ENCODE results near the gene MANEA. TPM values are rescaled to one million over a fixed set of nuclear protein-coding genes. Genes with fewer than 3 reads are reported as not detected.

MANEA gene
- polyA plus RNA-seq, 1 of the 3 experiments (the other 2 are of a cell fraction) = 2.8 TPM

DNA sequence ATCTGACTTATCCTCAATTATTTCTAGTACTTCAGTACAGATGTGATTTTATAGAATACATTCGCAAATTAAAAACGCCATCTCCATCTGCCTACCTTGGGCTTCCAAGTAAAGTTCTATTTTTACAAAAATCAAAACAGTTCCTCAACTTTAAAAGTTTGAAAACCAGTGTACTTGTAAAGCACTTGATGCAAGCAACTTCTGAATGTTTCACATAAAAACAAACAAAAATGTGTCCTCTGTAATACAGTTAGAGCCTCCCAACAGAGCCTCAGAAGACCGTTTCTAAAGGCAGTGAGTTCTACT lies 384 bp upstream of the MANEA start:
- H3K9me3 ChIP-seq = no peaks in the 10 kb centered on the region
- no peaks in the 10 kb centered on the region for H4K20me1 ChIP-seq (ENCODE audit: insufficient read depth)
- ChIA-PET POLR2A (no interaction called here), CTCF (no interaction called here)
- 3% methylated on average over 3 of the region's 3 CpGs for WGBS (ENCODE audit: low lambda C conversion rate)
- TF ChIP-seq TEAD4 (IDR thresholded peaks at IDR 0.05; ENCODE audit: borderline replicate concordance, insufficient read depth) (no peak), SIN3A (IDR thresholded peaks at IDR 0.05; ENCODE audit: borderline replicate concordance, low read depth, low read length) (no peak), EZH2phosphoT487 (IDR thresholded peaks at IDR 0.05; ENCODE audit: borderline replicate concordance, low read depth) (no peak), MEF2A (IDR thresholded peaks at IDR 0.05; ENCODE audit: borderline replicate concordance, low read depth) (no peak)
- TF ChIP-seq, protein P1, sequence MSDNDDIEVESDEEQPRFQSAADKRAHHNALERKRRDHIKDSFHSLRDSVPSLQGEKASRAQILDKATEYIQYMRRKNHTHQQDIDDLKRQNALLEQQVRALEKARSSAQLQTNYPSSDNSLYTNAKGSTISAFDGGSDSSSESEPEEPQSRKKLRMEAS (IDR thresholded peaks at IDR 0.05; ENCODE audit: low read depth) = no peak
- no peaks in the 10 kb centered on the region for H3K27me3 ChIP-seq (ENCODE audit: insufficient read depth)
- H3K9ac ChIP-seq = peak overlapping the region; percentile 76
- H3K9me2 ChIP-seq = no peaks in the 10 kb centered on the region
- H3F3A ChIP-seq (replicated peaks; ENCODE audit: insufficient read depth) = peaks cover 22% of the 10 kb centered on the region
- peaks cover 6 to 8% of the 10 kb centered on the region in 2 experiments; a peak in 3 of 4 replicates for H3K4me1 ChIP-seq (ENCODE audit: control insufficient read depth in 1 of 2, insufficient read depth in 2 of 2, low read depth in 1 of 2, low read length in 1 of 2)
- H3K79me2 ChIP-seq (ENCODE audit: insufficient read depth) = peaks cover 43% of the 10 kb centered on the region
- no peak for DNase-seq
- no peaks in the 10 kb centered on the region for H3K36me3 ChIP-seq (replicated peaks in 1 of 2; ENCODE audit: control insufficient read depth in 1 of 2, insufficient read depth in 2 of 2, low read length in 1 of 2)
- peak overlapping the region; percentile 99 for H3K4me2 ChIP-seq
- peak overlapping the region; percentile 91 for H2AFZ ChIP-seq (ENCODE audit: low read depth)
- H3K27ac ChIP-seq (ENCODE audit: low read depth in 2 of 2, low read length in 1 of 2) = peak overlapping the region; percentile 81 to 96
- peak overlapping the region; percentile 71 to 81 for H3K4me3 ChIP-seq (ENCODE audit: low read depth in 2 of 2, low read length in 1 of 2)

DNA sequence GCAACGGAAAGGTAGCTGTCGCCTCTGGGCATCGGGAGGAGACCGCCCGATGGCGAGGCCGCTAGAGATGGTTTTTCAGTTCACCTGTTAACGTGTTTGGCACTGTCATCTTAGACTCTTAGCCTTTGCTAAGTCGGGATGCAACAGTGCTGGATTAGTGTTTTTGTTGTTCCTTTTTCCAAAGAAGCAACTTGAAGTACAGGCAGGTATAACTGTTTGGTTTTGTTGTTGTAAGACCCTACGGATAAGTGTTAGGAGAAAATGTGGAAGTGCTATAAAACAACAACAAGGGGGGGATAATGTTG lies 723 bp downstream of the MANEA start:
- H3K9me2 ChIP-seq = no peaks in the 10 kb centered on the region

DNA sequence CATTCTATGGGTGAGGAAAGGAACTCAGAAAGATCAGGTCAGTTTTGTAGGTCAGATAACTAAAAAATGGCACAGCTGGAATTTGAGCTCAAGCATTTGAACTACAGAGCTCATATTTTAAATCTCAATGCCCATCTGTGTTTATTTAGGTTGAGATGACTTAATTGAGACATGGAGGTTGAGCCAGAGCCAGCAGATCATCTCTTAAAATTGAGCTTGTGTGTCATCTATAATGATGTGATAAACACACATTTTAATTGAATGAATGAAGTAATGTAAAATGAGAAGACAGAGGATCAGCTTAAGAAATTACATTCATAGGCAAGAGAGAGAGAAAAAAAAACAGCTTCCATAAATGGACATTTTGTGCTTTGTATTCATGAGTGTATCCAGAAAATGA lies 3.7 kb downstream of the MANEA start:
- Histone ChIP-seq H3K4me3 (ENCODE audit: low read depth in 2 of 2, low read length in 1 of 2) (no peak overlapping the region), H3K9ac (no peak overlapping the region), H3K4me2 (no peak overlapping the region), H3K4me1 (ENCODE audit: control insufficient read depth in 1 of 2, insufficient read depth in 2 of 2, low read depth in 1 of 2, low read length in 1 of 2) (peaks cover 5 to 6% of the 10 kb centered on the region in 2 experiments; a peak in 3 of 4 replicates), H3K79me2 (ENCODE audit: insufficient read depth) (peaks cover 39% of the 10 kb centered on the region), H2AFZ (ENCODE audit: low read depth) (no peak overlapping the region), H4K20me1 (ENCODE audit: insufficient read depth) (no peaks in the 10 kb centered on the region), H3K9me3 (no peaks in the 10 kb centered on the region; the same call in 1 of the 2 replicates), H3K36me3 (replicated peaks in 1 of 2; ENCODE audit: control insufficient read depth in 1 of 2, insufficient read depth in 2 of 2, low read length in 1 of 2) (peaks cover 0 to 3% of the 10 kb centered on the region in 2 experiments), H3K27ac (ENCODE audit: low read depth in 2 of 2, low read length in 1 of 2) (no peak overlapping the region), H3K9me2 (no peaks in the 10 kb centered on the region), H3F3A (replicated peaks; ENCODE audit: insufficient read depth) (peaks cover 22% of the 10 kb centered on the region), H3K27me3 (ENCODE audit: insufficient read depth) (no peaks in the 10 kb centered on the region)
- ChIA-PET CTCF (no interaction called here), POLR2A (no interaction called here)
- DNase-seq = peak; percentile 8
- no peak for TF ChIP-seq SIN3A (IDR thresholded peaks at IDR 0.05; ENCODE audit: borderline replicate concordance, low read depth, low read length)
- TF ChIP-seq, protein P2, sequence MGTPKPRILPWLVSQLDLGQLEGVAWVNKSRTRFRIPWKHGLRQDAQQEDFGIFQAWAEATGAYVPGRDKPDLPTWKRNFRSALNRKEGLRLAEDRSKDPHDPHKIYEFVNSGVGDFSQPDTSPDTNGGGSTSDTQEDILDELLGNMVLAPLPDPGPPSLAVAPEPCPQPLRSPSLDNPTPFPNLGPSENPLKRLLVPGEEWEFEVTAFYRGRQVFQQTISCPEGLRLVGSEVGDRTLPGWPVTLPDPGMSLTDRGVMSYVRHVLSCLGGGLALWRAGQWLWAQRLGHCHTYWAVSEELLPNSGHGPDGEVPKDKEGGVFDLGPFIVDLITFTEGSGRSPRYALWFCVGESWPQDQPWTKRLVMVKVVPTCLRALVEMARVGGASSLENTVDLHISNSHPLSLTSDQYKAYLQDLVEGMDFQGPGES (IDR thresholded peaks at IDR 0.05; ENCODE audit: low read depth, low read length) = no peak
- no peak for TF ChIP-seq RAD21 (IDR thresholded peaks at IDR 0.05; ENCODE audit: low read length)
- no peak for TF ChIP-seq FOSL2 (IDR thresholded peaks at IDR 0.05; ENCODE audit: borderline replicate concordance, low read depth)
- TF ChIP-seq, protein P1 (IDR thresholded peaks at IDR 0.05; ENCODE audit: low read depth) = no peak
- TF ChIP-seq TAF1 (IDR thresholded peaks at IDR 0.05; ENCODE audit: borderline replicate concordance, low read depth, low read length) = no peak
- no peak for TF ChIP-seq RFX5 (IDR thresholded peaks at IDR 0.05; ENCODE audit: low read length)
- TF ChIP-seq RCOR1 (IDR thresholded peaks at IDR 0.05; ENCODE audit: low read length) = no peak
- TF ChIP-seq, protein P3, sequence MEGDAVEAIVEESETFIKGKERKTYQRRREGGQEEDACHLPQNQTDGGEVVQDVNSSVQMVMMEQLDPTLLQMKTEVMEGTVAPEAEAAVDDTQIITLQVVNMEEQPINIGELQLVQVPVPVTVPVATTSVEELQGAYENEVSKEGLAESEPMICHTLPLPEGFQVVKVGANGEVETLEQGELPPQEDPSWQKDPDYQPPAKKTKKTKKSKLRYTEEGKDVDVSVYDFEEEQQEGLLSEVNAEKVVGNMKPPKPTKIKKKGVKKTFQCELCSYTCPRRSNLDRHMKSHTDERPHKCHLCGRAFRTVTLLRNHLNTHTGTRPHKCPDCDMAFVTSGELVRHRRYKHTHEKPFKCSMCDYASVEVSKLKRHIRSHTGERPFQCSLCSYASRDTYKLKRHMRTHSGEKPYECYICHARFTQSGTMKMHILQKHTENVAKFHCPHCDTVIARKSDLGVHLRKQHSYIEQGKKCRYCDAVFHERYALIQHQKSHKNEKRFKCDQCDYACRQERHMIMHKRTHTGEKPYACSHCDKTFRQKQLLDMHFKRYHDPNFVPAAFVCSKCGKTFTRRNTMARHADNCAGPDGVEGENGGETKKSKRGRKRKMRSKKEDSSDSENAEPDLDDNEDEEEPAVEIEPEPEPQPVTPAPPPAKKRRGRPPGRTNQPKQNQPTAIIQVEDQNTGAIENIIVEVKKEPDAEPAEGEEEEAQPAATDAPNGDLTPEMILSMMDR (IDR thresholded peaks at IDR 0.05) = no peak
- no peak for TF ChIP-seq NRF1 (IDR thresholded peaks at IDR 0.05; ENCODE audit: low read depth, low read length)
- TF ChIP-seq, protein P4, sequence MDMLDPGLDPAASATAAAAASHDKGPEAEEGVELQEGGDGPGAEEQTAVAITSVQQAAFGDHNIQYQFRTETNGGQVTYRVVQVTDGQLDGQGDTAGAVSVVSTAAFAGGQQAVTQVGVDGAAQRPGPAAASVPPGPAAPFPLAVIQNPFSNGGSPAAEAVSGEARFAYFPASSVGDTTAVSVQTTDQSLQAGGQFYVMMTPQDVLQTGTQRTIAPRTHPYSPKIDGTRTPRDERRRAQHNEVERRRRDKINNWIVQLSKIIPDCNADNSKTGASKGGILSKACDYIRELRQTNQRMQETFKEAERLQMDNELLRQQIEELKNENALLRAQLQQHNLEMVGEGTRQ (IDR thresholded peaks at IDR 0.05; ENCODE audit: borderline replicate concordance, low read depth, low read length) = no peak
- TF ChIP-seq GABPA (IDR thresholded peaks at IDR 0.05; ENCODE audit: low read depth) = no peak

More for the DNA sequence above, 723 bp downstream of the MANEA start:
- WGBS (ENCODE audit: low lambda C conversion rate) = 10% methylated on average over 7 of the region's 10 CpGs
- Histone ChIP-seq H3K4me1 (ENCODE audit: control insufficient read depth in 1 of 2, insufficient read depth in 2 of 2, low read depth in 1 of 2, low read length in 1 of 2) (peaks cover 6 to 8% of the 10 kb centered on the region in 2 experiments; a peak in 3 of 4 replicates), H2AFZ (ENCODE audit: low read depth) (peak overlapping the region; percentile 91), H3K9ac (peak overlapping the region; percentile 76), H3K9me3 (no peaks in the 10 kb centered on the region), H3F3A (replicated peaks; ENCODE audit: insufficient read depth) (peaks cover 22% of the 10 kb centered on the region), H3K79me2 (ENCODE audit: insufficient read depth) (peaks cover 50% of the 10 kb centered on the region), H3K4me3 (ENCODE audit: low read depth in 2 of 2, low read length in 1 of 2) (peak overlapping the region; percentile 71 to 81), H3K27me3 (ENCODE audit: insufficient read depth) (no peaks in the 10 kb centered on the region), H4K20me1 (ENCODE audit: insufficient read depth) (no peaks in the 10 kb centered on the region), H3K4me2 (peak overlapping the region; percentile 99), H3K36me3 (replicated peaks in 1 of 2; ENCODE audit: control insufficient read depth in 1 of 2, insufficient read depth in 2 of 2, low read length in 1 of 2) (no peaks in the 10 kb centered on the region), H3K27ac (ENCODE audit: low read depth in 2 of 2, low read length in 1 of 2) (peak overlapping the region; percentile 81 to 96)
- no peak for DNase-seq
- ChIA-PET POLR2A (no interaction called here), CTCF (no interaction called here)
- TF ChIP-seq NFIC (IDR thresholded peaks at IDR 0.05; ENCODE audit: borderline replicate concordance) (no peak), GATA2 (CRISPR knock-in tag; IDR thresholded peaks at IDR 0.05) (no peak)
- TF ChIP-seq, protein P5, sequence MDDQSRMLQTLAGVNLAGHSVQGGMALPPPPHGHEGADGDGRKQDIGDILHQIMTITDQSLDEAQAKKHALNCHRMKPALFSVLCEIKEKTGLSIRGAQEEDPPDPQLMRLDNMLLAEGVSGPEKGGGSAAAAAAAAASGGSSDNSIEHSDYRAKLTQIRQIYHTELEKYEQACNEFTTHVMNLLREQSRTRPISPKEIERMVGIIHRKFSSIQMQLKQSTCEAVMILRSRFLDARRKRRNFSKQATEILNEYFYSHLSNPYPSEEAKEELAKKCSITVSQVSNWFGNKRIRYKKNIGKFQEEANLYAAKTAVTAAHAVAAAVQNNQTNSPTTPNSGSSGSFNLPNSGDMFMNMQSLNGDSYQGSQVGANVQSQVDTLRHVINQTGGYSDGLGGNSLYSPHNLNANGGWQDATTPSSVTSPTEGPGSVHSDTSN (IDR thresholded peaks at IDR 0.05) = no peak

Measured in SK-N-SH (cell line).